Fibroblast of skin of scalp (primary cell): Measurements from ENCODE around the gene ASXL2.
A peak's percentile ranks its signal among the peaks of the same experiment; 100 is the strongest.
"Not testable (repeated sequence)": the region's sequence is repeated elsewhere in the genome, so short reads cannot be mapped to it uniquely, and the experiment has no call there.

Experiments
- DNase-seq: peaks from one replicate; pipeline ENCODE4 v3.0.0-alpha.2; 2013

ASXL2 gene

GRCh38 chr2:25728559-25728958, 149.7 kb downstream of the ASXL2 start:
- no peak for DNase-seq

GRCh38 chr2:25726522-25726921, 151.8 kb downstream of the ASXL2 start:
- DNase-seq: no peak

- DNase-seq: no peak
These were observed 152.4 kb downstream of the ASXL2 start for GRCh38 chr2:25725877-25726276.

GRCh38 chr2:25724756-25725155, 153.5 kb downstream of the ASXL2 start:
- no peak for DNase-seq

- DNase-seq: no peak
These were observed 156.1 kb downstream of the ASXL2 start for GRCh38 chr2:25722224-25722623.

GRCh38 chr2:25720575-25720974, 157.7 kb downstream of the ASXL2 start:
- DNase-seq: no peak

GRCh38 chr2:25714740-25715139, 163.5 kb downstream of the ASXL2 start:
- DNase-seq: peak; percentile 8

- DNase-seq: no peak
These were observed 165.8 kb downstream of the ASXL2 start for GRCh38 chr2:25712455-25712854.

GRCh38 chr2:25711675-25712354, 166.5 kb downstream of the ASXL2 start:
- no peak for DNase-seq

GRCh38 chr2:25710750-25711149, 167.5 kb downstream of the ASXL2 start:
- DNase-seq: no peak

- no peak for DNase-seq
These were observed 168.9 kb downstream of the ASXL2 start for GRCh38 chr2:25709349-25709748.

- DNase-seq: no peak
These were observed 170.2 kb downstream of the ASXL2 start for GRCh38 chr2:25707927-25708590.

- not testable (repeated sequence) for DNase-seq
These were observed 172.7 kb downstream of the ASXL2 start for GRCh38 chr2:25705575-25705974.

GRCh38 chr2:25701801-25702200, 176.5 kb downstream of the ASXL2 start:
- DNase-seq: no peak

- DNase-seq: peak; percentile 43
These were observed 178.0 kb downstream of the ASXL2 start for GRCh38 chr2:25700221-25700660.

GRCh38 chr2:25699216-25699615, 179.1 kb downstream of the ASXL2 start:
- DNase-seq: no peak

GRCh38 chr2:25698752-25699151, 179.5 kb downstream of the ASXL2 start:
- no peak for DNase-seq

GRCh38 chr2:25697559-25698341, 180.5 kb downstream of the ASXL2 start:
- DNase-seq: peak; percentile 6

GRCh38 chr2:25692737-25693445, 185.4 kb downstream of the ASXL2 start:
- DNase-seq: no peak

- no peak for DNase-seq
These were observed 186.1 kb downstream of the ASXL2 start for GRCh38 chr2:25692143-25692542.

GRCh38 chr2:25690058-25690457, 188.2 kb downstream of the ASXL2 start:
- DNase-seq: peak; percentile 87

- no peak for DNase-seq
These were observed 190.1 kb downstream of the ASXL2 start for GRCh38 chr2:25688236-25688635.

- DNase-seq: no peak
These were observed 192.5 kb downstream of the ASXL2 start for GRCh38 chr2:25685741-25686140.
